Bronchial epithelial cell (primary cell): ENCODE data around the gene CGB1. TPM values are rescaled to one million over a fixed set of nuclear protein-coding genes. Genes with fewer than 3 reads are reported as not detected.
"Not testable (repeated sequence)": the region's sequence is repeated elsewhere in the genome, so short reads cannot be mapped to it uniquely, and the experiment has no call there.

Experiments
- DNase-seq: peaks from one replicate; pipeline ENCODE4 v3.0.0-alpha.2; 2010; ENCODE audit warnings: low read depth
- FAIRE-seq: peaks from 2 replicates; lab custom pipeline; 2011; peaks lifted over from hg19 to GRCh38; lab: Jason Lieb, UNC
- H3K27me3 ChIP-seq: 2 replicates; pipeline ENCODE4 v1.5.1; 2011; ENCODE audit warnings: low read length; ENCODE audit not compliant: control insufficient read depth, insufficient read depth
- H3K36me3 ChIP-seq: 2 replicates; pipeline ENCODE4 v1.5.1; 2011; ENCODE audit warnings: low read length; ENCODE audit not compliant: control insufficient read depth, insufficient read depth
- H3K4me3 ChIP-seq: 2 replicates; pipeline ENCODE4 v1.5.1; 2011; ENCODE audit warnings: mild to moderate bottlenecking, low read depth, low read length, control low read depth
- CTCF ChIP-seq: IDR thresholded peaks from 2 replicates; pipeline ENCODE4 v1.5.1; 2011; ENCODE audit warnings: mild to moderate bottlenecking, moderate library complexity, low read length, control low read depth, inconsistent platforms; ENCODE audit not compliant: insufficient read depth, severe bottlenecking
- total RNA-seq: library from RNA; depleted of rRNA; stranded (reverse); fragments of >200 nt; gene quantifications from 2 replicates; pipeline ENCODE4 v1.2.1, GENCODE V29; 2014

The CGB1 gene
- total RNA-seq, 1 donor from 2014 or later = not detected

- DNase-seq = no peak
- Histone ChIP-seq H3K4me3 (no peak overlapping the region), H3K27me3 (no peaks in the 10 kb centered on the region), H3K36me3 (no peaks in the 10 kb centered on the region)
- no peak for FAIRE-seq
- no peak for TF ChIP-seq CTCF
Observed at GRCh38 chr19:49022116-49022515, 14.6 kb downstream of the CGB1 start.

- Histone ChIP-seq H3K4me3 (no peak overlapping the region), H3K27me3 (no peaks in the 10 kb centered on the region), H3K36me3 (peaks cover under 1% of the 10 kb centered on the region)
- TF ChIP-seq CTCF = no peak
- DNase-seq = no peak
- FAIRE-seq = no peak
Observed at GRCh38 chr19:49020931-49021895, 15.5 kb downstream of the CGB1 start.

GRCh38 chr19:49020342-49020741 lies 16.4 kb downstream of the CGB1 start:
- no peak for FAIRE-seq
- H3K36me3 ChIP-seq = peaks cover 4% of the 10 kb centered on the region
- no peaks in the 10 kb centered on the region for H3K27me3 ChIP-seq
- DNase-seq = no peak
- no peak overlapping the region for H3K4me3 ChIP-seq
- no peak for TF ChIP-seq CTCF

GRCh38 chr19:49019242-49019932 lies 17.3 kb downstream of the CGB1 start:
- Histone ChIP-seq H3K36me3 (peaks cover 5% of the 10 kb centered on the region), H3K27me3 (no peaks in the 10 kb centered on the region), H3K4me3 (peak overlapping the region; percentile 36)
- TF ChIP-seq CTCF = peak; percentile 26
- DNase-seq (no peak), FAIRE-seq (no peak)

- H3K27me3 ChIP-seq, DNase-seq, H3K36me3 ChIP-seq: not testable (repeated sequence)
- peak overlapping the region; percentile 36 for H3K4me3 ChIP-seq
- peak; percentile 66 for FAIRE-seq
Observed at GRCh38 chr19:49018388-49019241, 18.1 kb downstream of the CGB1 start.
